Urothelium cell line (cell line): ENCODE results near the gene CD244.
"Not testable (repeated sequence)": the region's sequence is repeated elsewhere in the genome, so short reads cannot be mapped to it uniquely, and the experiment has no call there.

Experiments used
- DNase-seq: peaks from one replicate; pipeline ENCODE4 v3.0.0; 2011; ENCODE audit warnings: low spot score, mixed read lengths
- FAIRE-seq: peaks from 2 replicates; lab custom pipeline; 2011; peaks lifted over from hg19 to GRCh38; lab: Jason Lieb, UNC

Gene CD244

DNA sequence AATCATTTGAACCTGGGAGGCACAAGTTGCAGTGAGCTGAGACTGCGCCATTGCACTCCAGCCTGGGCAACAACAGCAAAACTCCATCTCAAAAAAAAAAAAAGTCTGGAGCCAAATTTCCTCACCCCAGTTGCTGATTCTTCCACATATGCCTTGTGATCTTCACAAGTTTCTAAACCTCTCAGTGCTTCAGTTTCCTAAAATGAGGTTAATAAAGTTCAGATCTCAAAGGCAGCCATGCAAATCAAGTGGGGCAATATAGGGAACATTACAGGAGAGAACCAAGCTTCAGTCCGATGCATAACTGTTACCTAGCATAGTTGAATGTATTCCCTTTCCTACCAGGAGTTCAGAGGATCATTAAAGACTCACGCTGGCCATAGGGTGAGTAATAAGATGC is 17.5 kb upstream of the CD244 start:
- FAIRE-seq, result no peak
- DNase-seq, result no peak

- DNase-seq, result no peak
- peak; percentile 61 for FAIRE-seq
Measured at GRCh38 chr1:160879056-160879455, 16.4 kb upstream of the CD244 start.

DNA sequence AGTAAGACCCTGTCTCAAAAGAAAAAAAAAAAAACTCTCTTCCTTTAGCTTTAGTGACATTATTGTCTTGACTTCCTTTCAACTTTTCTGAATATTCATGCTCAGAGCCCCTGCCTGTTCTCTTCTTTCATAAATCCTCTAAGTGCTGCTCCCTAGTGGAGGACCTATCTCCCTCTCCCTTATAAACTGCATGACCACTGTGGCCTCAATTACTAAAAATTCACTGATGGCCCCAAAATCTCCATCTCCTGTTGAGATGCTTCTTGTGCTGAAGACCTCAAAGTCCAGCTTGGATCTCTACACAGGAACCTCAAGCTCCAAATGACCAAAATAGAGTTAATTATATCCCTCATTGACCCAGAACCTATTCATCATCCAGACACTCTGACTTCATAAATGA is 14.5 kb upstream of the CD244 start:
- DNase-seq (no peak), FAIRE-seq (no peak)

DNA sequence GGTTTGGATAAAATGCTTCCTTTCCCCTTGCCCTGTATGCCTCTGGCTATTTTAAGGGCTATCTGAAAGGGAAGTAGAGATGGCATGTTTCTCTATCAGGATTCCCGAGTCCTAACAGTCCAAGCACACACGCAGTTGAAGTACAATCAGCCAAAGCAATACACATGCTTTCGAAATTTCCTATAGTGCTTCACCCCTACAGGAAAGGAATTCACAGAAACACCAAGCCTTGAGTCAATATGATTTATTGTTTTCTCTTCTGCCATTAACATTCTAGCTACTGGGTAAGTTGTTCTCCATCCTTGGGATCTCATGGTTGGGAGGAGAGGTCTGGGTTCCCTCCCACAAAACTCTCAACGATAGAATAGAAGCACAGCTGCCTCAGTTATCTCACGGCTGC is 13.6 kb upstream of the CD244 start:
- DNase-seq (no peak), FAIRE-seq (no peak)

- DNase-seq, FAIRE-seq: not testable (repeated sequence)
Measured at GRCh38 chr1:160875591-160875990, 12.9 kb upstream of the CD244 start.

DNA sequence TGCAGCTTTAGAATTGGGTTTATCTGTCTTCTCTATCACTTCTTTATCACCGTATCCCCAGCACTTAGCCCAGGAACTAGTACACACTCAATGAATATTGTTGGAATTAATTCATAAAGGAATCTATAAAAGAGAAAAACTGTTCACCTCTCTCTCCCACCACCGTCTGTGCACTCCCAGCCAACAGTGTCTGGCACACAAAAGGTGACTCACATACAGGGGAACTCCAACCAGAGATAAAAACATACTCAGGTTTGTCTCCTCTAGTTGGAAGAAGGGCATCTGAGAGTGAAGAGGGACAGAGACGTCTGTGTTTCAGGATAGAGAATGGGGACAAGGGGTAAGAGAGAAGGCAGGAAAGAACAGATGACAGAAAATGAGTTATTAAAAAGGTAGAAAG is 12.2 kb upstream of the CD244 start:
- no peak for FAIRE-seq

DNA sequence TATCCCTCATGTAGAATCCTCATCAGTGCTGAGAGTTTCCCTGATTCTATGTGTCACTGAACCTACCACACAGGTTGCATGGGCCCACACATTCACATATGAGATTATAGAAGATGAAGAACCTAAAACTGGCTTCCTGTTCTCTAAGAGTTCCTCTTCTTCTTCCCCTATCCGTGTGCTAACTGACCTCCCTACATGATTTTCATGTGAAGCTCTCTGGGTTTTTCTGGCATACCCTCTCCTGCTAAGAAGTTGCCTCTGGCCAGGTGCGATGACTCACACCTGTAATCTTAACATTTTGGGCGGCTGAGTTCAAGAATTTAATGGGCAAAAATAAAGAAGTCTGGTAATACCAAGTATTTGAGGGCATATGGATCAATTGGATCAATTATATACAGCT is 5.5 kb upstream of the CD244 start:
- DNase-seq (no peak), FAIRE-seq (no peak)

More for the DNA sequence above, 12.2 kb upstream of the CD244 start:
- peak; percentile 42 for DNase-seq

- DNase-seq, FAIRE-seq: not testable (repeated sequence)
Measured at GRCh38 chr1:160867651-160868050, 5.0 kb upstream of the CD244 start.

DNA sequence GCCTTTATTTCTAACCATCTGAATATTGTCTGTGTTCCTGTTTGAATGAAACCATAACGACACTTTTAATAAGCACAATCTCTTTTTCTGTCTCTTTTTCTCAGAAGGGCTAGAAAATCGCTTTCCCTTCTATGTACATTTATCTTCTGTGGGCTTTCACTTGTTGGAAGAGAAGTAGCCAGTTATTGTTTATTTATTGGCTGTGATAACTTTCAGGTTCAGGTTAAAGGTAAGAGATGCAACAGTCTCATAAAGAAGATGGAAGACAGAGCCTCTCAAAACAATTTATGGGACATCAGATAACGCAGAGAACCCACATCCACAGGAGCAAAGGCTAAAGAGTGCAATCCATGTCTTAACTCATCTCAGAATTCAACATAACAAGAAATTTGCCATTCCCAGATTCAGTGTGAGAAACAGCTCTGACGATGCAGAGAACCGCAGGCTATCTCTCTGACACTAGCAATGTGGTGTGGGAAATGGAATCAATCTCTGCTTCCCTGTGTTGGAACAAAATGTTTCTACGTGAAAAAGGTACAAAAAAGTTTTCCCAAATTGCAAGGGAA is 4.1 kb upstream of the CD244 start:
- DNase-seq (no peak), FAIRE-seq (no peak)

DNA sequence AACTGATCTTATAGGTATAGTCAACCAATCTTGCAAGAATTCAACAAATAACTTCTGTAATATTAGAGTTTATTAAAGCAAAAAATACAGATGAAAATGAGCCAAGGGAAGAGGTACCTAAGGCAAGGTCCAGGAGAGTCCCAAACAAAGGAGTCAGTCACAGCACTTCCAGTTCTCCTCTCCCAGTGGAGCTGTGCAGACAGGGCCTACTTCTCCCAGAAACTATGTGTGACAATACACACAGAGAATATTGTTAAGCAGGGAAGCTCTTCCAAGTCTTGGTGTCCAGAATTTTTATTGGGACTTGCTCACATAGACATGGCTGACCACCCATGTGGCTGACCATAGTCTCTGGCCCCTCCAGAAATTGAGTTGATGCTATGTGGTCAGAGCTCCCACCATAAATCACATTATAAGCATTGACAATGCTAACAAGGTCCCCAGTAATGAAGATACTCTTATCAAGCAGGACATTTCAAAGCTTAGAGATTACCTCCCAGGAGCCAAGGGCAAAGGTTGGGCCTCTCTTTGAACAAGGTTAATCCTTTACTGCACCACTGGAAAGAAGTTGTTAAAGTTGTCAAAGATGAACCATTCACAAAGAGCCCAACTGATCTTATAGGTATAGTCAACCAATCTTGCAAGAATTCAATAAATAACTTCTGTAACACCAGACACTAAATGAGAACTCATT is 3.5 kb upstream of the CD244 start:
- FAIRE-seq, result no peak
- no peak for DNase-seq

DNA sequence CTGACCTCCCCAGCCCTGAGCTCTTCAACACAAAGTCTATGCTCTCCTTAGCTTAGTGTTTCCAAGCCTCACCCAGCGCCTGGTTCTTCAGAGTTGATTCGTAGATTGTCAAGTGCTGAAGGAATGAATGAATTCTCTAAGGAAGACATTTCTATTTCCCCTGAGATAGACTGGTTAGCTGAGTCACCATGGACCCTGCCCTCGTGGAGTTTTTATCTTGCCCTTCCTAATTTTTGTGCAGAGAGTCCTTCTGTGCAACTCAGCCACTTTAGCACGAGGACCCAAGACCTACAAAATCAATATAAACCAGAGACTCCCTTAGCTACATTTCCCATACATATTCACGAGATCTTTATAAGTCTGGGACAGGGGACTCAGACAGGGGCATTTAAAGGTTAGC is 2.6 kb upstream of the CD244 start:
- FAIRE-seq (no peak), DNase-seq (no peak)

DNA sequence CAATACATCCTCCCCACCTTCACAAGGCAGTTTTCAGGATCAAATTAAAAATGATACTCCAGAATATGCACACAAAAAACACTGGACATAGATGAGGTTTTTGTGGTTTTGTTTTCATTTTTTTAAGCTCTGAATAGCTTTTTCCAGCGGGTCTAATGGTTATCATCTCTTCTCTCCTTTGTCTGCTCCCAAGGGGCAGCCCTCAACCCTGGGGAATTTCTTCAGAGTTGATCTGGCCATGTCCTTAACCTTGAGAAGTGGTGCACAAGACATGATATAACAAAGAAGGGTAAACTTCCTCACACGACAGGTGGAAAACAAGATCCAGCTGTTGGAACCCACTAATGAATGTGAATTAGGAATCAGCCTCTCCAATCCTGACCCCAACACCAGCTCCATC is 1.5 kb upstream of the CD244 start:
- no peak for DNase-seq
- FAIRE-seq, result no peak

DNA sequence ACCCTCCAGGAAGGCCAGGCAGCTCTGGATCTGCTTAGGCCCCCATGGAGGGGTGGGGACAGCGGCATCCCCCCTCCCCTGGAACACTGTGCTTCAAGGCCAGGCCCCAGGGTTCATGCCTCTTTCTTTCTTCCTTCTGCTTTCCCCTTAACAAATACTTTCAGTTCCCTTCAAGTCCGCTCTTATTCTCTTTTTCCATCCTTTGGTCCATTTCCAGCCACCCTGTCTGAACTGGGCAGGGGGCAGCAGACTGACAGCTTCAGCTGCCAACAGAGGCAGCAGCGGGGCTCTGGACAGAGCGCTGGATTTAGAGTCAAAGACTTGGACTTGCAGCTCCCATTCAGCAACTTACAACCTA is 1.1 kb upstream of the CD244 start:
- FAIRE-seq (no peak), DNase-seq (no peak)

DNA sequence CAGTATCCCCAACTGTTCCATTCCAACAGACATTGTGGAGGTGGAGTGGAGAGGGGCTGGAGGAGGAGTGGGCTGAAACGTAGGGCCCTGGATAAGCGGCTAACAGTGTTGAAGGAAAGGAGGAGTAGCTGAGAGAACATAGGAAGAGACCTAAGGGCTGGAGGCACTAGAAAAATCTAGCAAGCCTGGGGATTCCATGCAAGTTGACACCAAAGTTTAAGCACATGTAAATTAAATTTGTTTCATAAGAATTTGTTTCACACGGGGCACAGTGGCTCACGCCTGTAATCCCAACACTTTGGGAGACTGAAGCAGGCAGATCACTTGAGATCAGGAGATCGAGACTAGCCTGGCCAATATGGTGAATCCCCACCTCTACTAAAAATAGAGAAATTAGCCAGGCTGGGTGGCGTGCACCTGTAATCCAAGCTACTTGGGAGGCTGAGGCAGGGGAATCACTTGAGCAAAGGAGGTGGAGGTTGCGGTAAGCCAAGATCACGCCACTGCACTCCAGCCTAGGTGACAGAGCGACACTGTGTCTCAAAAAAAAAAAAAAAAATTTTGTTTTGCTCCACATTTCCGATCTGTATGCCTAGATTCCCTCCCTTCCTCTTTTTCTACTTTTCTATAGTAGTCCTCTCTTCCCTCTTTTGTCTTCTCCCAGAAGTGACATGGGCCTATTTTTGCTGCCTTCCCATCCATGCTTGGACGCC is 530 bp upstream of the CD244 start:
- no peak for FAIRE-seq
- DNase-seq, result no peak

GRCh38 chr1:160860840-160861505 is 1.7 kb downstream of the CD244 start:
- FAIRE-seq (no peak), DNase-seq (no peak)

- FAIRE-seq, result no peak
- no peak for DNase-seq
Measured at GRCh38 chr1:160859166-160859565, 3.5 kb downstream of the CD244 start.

DNA sequence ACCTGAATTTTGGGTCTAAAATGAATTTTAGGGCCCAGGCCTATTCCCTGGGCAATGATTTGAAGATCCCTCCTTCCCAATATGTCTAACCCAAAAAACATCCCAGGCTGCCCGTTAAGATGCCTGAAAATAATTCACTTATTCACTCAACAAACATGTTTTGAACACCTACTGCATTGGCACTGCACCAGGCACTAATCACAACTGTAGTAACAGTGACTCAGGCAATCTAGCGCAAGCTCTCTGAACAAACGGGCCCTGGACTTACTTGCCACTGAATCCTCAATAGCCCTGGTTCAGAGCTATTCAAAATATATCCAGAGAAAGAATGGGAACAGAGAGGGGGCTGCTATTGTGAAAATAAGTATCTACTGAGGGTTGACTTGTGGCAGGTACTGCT is 4.2 kb downstream of the CD244 start:
- FAIRE-seq (no peak), DNase-seq (no peak)

DNA sequence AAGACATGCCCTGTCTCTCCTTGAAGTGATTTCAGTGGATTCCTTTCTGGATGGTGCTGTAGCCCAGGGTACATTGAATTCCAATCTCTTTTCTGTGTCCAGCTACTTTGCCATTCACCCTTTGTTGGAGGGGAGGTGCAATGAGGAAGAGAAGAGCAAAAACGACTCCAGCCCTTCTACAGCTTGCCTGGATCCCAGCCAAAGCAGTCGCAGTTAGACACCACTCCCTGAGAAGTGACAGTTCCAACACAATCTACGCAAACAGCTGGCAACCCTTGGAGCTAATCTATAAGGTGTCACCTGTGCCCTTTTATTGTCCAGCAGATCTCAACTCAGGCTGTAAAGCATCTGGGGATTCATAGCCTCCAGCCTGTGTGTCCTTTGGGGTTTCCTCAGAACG is 4.6 kb downstream of the CD244 start:
- DNase-seq, result no peak

GRCh38 chr1:160855181-160855981 is 7.3 kb downstream of the CD244 start:
- FAIRE-seq, result no peak
- no peak for DNase-seq

More for the DNA sequence above, 4.6 kb downstream of the CD244 start:
- no peak for FAIRE-seq

DNA sequence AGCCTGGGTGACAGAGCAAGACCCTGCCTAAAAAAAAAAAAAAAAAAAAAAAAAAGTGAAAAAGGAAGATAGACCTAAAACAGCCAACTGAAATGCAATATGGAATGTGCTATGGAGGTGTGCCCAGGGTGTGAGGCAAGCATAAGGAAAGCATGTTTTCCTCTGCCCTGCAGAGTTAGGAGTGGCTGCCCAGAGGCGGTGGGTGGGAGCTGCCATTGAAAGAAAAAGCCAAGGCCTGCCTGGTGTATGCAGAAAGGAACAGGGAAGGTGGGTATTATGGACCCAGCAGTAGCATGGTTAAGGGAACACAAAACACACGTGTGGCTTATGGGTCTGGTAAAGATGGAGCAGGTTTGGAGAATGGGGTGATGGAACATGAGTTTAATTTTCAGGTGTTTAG is 8.9 kb downstream of the CD244 start:
- DNase-seq (no peak), FAIRE-seq (no peak)

DNA sequence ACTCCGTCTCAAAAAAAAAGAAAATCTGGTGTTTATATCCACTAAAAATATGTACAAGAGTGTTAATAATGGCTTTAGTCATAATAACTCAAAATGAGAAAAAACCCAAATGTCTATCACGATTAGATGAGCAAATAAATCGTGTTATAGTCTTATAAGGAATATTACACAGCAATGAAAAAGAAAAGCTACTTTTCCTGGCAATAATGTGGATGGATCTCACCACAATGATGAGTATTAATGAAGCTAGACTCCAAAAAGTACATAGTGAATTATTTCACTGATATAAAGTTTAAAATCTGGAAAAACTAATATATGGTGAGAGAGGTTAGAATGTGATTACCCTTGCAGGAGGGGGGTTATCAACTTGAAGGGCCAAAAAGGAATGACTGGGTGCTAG is 9.7 kb downstream of the CD244 start:
- FAIRE-seq, result no peak
- no peak for DNase-seq
